ENCODE results near the gene CCM2.

Gene CCM2

DNA sequence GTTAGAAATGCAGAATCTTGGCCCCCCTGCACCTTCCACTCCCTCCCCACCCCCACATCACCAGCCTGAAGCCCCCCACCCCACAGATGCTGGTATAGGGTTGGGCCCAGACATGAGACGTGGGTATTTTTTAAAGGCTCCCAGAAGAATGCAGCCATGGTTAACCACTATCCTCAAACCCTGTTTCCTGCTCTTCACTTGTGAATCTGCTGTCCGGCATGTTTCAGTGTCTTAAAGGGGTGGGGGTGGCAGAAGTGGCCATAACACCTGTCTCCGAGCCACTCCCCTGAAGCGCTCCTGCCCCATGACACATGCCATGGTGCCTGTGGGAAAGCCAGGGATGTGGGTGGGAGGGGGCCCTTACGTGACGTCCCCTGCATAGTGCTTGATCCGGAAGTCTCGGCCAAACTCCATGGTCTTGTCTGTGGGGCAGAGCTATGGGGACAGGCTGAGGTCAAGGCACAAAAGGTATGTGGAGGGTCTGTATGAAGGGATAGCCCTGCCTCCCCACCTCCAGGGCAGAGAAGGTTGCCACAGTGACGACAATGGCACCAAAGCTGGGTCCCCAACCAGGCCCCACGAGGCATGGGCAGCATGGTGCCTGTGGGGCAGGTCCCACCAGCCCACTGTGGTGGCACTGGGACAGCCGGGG lies 30.8 kb upstream of the CCM2 start:
- no peak for DNase-seq

- peak; percentile 83 for DNase-seq
Observed at GRCh38 chr7:44969701-44970522, 30.1 kb upstream of the CCM2 start.

GRCh38 chr7:44970523-44971051 lies 29.4 kb upstream of the CCM2 start:
- DNase-seq, result no peak

DNA sequence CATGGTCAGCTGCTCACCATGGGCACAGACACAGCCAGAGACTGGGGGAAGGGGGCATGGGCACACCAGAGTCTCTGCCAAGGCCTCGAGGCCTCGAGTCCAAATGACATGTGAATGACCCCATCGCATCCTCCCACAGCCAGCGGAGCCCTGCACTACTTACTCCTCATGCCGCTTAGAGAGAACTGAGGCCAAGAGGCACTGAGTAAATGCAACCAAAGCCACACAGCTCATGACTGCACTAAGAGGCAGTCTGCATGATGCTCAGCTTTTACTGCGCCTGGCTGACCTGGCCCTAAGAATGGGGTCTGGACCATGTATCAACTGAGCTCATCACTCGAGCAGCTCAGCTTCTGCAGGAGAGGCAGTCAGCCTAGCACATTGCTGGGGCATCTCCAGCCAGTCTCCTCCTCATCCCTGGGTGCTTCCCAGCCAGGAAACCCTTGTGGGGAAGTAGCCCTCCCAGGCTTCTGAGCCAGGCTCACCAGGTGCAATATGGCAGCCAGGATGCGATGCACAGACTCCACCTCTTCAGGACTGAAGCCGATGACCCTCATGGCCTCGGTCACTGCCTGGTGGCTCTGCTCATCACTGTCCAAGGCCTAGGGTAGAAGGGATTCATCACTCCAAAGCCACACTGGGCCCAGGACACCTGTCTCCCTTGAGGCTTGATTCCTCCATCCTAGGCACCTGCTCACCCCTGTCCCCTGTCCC lies 28.7 kb upstream of the CCM2 start:
- DNase-seq, result no peak

DNA sequence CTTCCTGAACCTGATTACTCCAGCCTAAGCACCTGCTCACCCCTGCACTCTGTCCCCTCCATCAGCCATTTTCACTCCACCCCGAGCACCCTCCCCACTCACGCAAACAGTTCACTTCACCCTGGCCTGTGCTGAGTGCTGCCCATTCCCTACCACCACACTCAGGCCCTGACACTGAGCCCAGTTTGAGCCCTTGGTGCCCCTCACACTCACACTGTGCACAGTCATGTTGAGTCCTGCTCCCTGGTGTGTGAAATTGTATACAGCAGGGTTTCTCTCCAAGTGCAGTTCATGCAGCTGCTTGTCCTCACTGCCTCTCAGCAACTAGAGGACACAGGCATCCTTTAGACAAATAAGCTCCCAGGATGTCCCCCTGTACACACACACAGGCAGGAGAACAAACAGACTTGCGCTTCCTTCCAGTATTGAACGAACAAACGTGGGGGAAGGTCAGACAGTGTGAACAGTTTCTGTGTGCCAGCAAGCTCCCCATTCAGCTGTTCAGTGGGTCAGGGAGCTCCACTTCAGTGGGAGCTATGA lies 28.0 kb upstream of the CCM2 start:
- DNase-seq, result no peak

DNA sequence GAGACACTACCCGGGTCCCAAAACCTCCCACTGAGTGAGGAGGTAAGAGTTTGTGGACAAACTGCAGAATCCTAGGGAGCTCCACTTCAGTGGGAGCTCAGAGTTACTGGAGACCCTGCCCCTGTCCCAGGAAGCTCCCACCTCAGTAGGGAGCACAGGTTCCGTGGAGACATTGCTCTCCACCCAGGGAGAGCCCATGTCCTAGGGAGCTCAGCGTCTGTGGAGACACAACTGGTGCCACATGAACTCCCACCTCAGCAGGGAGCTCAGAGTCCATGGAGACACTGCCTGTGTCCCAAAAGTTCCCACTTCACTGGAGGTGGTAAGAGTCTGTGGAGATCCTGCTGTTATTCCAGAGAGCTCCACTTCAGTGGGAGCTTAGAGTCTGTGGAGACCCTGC lies 27.4 kb upstream of the CCM2 start:
- DNase-seq, result no peak

DNA sequence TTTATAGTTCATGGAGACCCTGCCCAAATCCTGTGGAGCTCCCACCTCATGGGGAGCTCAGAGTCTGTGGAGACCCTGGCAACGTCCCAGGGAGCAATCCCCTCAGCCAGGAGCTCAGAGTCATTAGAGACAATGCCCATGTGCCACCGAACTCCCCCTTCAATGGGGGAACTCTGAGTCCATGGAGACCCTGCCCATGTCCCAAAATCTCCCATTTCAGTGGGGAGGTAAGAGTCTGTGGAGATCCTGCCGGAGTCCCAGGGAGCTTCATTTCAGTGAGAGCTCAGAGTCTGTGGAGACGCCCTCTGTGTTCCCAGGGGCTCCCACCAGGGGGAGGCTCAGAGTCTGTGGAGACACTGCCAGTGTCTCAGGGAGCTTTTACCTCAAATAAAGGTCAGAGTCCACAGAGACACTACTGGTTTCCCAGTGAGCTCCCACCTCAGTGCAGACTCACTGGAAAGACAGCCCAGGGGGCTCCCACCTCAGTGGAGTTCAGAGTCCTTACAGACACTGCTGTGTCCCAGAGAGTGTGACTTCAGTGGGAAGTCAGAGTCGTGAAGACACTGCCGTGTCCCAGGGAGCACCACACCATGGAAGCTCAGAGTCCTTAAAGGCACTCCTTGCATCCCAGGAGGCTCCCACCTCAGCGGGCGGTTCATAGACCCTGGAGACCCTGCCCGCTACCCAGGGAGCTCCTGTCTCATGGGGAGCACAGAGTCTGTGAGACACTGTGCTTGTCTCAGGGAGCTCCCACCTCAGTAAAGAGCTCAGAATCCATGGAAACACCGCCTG lies 26.2 kb upstream of the CCM2 start:
- DNase-seq, result no peak

- DNase-seq, result no peak
Observed at GRCh38 chr7:44974549-44974948, 25.5 kb upstream of the CCM2 start.

DNA sequence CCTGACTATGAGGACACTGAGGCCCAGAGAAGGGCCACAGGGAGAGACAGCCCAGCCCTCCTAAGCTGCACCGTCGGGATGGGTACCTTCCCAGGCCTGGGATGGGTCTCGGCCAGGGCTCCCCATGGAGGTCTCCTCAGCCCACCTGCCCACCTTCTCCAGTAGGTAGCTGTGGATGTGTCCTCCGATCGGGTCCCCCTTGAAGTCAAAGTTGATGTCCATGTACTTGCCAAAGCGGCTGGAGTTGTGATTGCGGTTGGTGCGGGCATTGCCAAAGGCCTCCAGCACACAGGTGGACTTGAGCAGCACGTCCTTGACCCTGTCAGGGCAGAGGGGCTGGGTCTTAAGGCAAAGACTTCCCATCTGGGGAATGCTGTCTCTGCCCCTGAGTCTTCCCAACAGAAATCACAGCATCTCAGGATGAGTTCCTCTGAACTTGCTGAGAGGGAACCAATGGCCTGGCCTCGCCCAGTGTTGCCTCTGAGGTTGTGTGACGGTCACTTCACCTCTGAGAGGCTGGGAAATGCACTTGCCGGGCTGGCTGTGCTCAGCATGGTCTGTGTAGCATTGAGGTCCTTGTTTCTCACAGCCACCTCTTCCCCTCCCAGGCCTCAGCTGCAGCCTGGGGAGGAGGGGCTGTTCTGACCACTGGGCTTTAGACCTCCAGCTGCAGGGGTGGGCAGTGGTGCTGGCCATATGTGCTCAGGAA lies 24.5 kb upstream of the CCM2 start:
- DNase-seq, result no peak

- no peak for DNase-seq
Observed at GRCh38 chr7:44976040-44976745, 23.8 kb upstream of the CCM2 start.

GRCh38 chr7:44976746-44977196 lies 23.2 kb upstream of the CCM2 start:
- no peak for DNase-seq

- no peak for DNase-seq
Observed at GRCh38 chr7:44977304-44977958, 22.6 kb upstream of the CCM2 start.

- no peak for DNase-seq
Observed at GRCh38 chr7:44977959-44978335, 22.1 kb upstream of the CCM2 start.

- DNase-seq, result no peak
Observed at GRCh38 chr7:44978511-44979366, 21.3 kb upstream of the CCM2 start, which contains the start of gene MYO1G. Gene MYO1G (minus strand): TSS chr7:44979015. CDS start chr7:44978961, 54 bp downstream.

GRCh38 chr7:44979481-44980392 lies 20.3 kb upstream of the CCM2 start:
- DNase-seq, result no peak

- DNase-seq, result no peak
Observed at GRCh38 chr7:44980393-44981034, 19.5 kb upstream of the CCM2 start.

GRCh38 chr7:44981035-44981706 lies 18.8 kb upstream of the CCM2 start:
- DNase-seq, result no peak

All from DMS79 treated with DMSO at 0.1 percent for 48 hours (cell line).